Adrenal gland (tissue), 12 donors: ENCODE measurements around the gene RXFP4. TPM values are rescaled to one million over a fixed set of nuclear protein-coding genes. Genes with fewer than 3 reads are reported as not detected.
A peak's percentile ranks its signal among the peaks of the same experiment; 100 is the strongest.

Source experiments
- DNase-seq, 7 donors: peaks; one replicate each; pipeline ENCODE4 v3.0.0-alpha.2; 2019 to 2020
- H3K27ac ChIP-seq, 5 donors: fragments of 200-600 bp; sonication (generic) in 4 of 5; 1 replicate in 3 of 5; 2 replicates in 2 of 5; pipeline versions ENCODE4 v1.5.1 to v1.8.0; 2016 to 2020; ENCODE audit warnings: mild to moderate bottlenecking in 1 of 5
- H3K27me3 ChIP-seq: fragments of 200-600 bp; 2 replicates; pipeline ENCODE4 v1.8.0; 2021
- H3K36me3 ChIP-seq, 2 donors: fragments of 200-600 bp; replicated peaks in 1 of 2; 1 replicate in 1 of 2; 2 replicates in 1 of 2; pipeline versions ENCODE4 v1.5.1 to v1.8.0; 2018 to 2022
- H3K4me1 ChIP-seq, 2 donors: fragments of 200-600 bp; replicated peaks in 1 of 2; 1 replicate in 1 of 2; 2 replicates in 1 of 2; pipeline versions ENCODE4 v1.5.1 to v1.8.0; 2018 to 2021
- H3K4me3 ChIP-seq, 4 donors: fragments of 200-600 bp; sonication (generic) in 3 of 4; one replicate each; pipeline ENCODE4 v1.5.1; 2016 to 2018
- H3K9me3 ChIP-seq, 3 donors: fragments of 200-600 bp; sonication (generic) in 1 of 3; replicated peaks in 1 of 3; 1 replicate in 2 of 3; 2 replicates in 1 of 3; pipeline versions ENCODE4 v1.5.1 to v1.8.0; 2016 to 2021
- POLR2A ChIP-seq, 2 donors: fragments of 450-650 bp; IDR thresholded peaks; one replicate each; pipeline ENCODE4 v1.6.1; 2017; ENCODE audit warnings: antibody characterized with exemption in 2 of 2, mild to moderate bottlenecking in 2 of 2, moderate library complexity in 1 of 2
- WGBS, 4 donors: extraction: QIAGEN DNeasy Blood & Tissue Kit in 2 of 4; methylation state at CpG; one replicate each; pipeline versions ENCODE4 v1.1.5 to v1.1.7; 2013 to 2017; 5-methylcytosine and 5-hydroxymethylcytosine counted together
- intact Hi-C, 2 donors: fragments of 100-400 bp; cut with DNase I; formaldehyde crosslinking; loops; one replicate each; pipeline versions ENCODE4 v1.14.1 to v1.15.0; 2022 to 2023
- polyA plus RNA-seq, 3 donors: library from polyadenylated mRNA; stranded (reverse); fragments of 200-250 nt in 2 of 3; fragments of 350-450 nt in 1 of 3; fragmentation: Illumina TruSeq in 1 of 3; extraction: RNeasy Lipid Tissue Mini Kit (QIAGEN cat#74804) in 1 of 3; gene quantifications; one replicate each; pipeline ENCODE4 v1.2.3, GENCODE V29; 2013 to 2014
- total RNA-seq, 9 donors: library from RNA; depleted of rRNA in 4 of 9; stranded (reverse); fragments of >200 nt in 4 of 9; fragments of 120-200 nt in 1 of 9; fragmentation: NEBNext Ultra II Directional in 1 of 9; extraction: Animal tissue kit (Norgen Biotek cat#: 25700) in 1 of 9; gene quantifications; one replicate each; pipeline versions ENCODE4 v1.1.0 to v1.2.4, GENCODE V29; 2013 to 2023
- TF ChIP-seq, protein P1 (sequence below), 6 experiments: fragments of 450-650 bp in 4 of 6; fragments of 200-600 bp in 2 of 6; sonication (generic) in 1 of 6; IDR thresholded peaks; 1 replicate in 5 of 6; 2 replicates in 1 of 6; pipeline versions ENCODE4 v1.5.1 to v1.8.0; 2016 to 2021; ENCODE audit warnings: antibody characterized with exemption in 6 of 6, mild to moderate bottlenecking in 2 of 6, moderate library complexity in 1 of 6
- donor health status: healthy with polysubstance abuse.
- donor health status: Bipolar disorder and iron deficiency.
- donor health status: DM: yes; HTN: yes; CAD: no.
- donor health status: DM: no; HTN: no; CAD: no.
- donor health status: DM: no; HTN: no; CAD: no.
- donor health status: DM: yes; HTN: yes; CAD: no.

RXFP4 gene
- total and polyA plus RNA-seq, 12 donors: not detected

GRCh38 chr1:155904261-155904660 is 37.2 kb upstream of the RXFP4 start:
- WGBS, 4 donors: 92 to 94% (median 94%) methylated on average over 12 of the region's 12 CpGs
- no peak for TF ChIP-seq POLR2A (IDR thresholded peaks at IDR 0.05)
- TF ChIP-seq, protein P1, sequence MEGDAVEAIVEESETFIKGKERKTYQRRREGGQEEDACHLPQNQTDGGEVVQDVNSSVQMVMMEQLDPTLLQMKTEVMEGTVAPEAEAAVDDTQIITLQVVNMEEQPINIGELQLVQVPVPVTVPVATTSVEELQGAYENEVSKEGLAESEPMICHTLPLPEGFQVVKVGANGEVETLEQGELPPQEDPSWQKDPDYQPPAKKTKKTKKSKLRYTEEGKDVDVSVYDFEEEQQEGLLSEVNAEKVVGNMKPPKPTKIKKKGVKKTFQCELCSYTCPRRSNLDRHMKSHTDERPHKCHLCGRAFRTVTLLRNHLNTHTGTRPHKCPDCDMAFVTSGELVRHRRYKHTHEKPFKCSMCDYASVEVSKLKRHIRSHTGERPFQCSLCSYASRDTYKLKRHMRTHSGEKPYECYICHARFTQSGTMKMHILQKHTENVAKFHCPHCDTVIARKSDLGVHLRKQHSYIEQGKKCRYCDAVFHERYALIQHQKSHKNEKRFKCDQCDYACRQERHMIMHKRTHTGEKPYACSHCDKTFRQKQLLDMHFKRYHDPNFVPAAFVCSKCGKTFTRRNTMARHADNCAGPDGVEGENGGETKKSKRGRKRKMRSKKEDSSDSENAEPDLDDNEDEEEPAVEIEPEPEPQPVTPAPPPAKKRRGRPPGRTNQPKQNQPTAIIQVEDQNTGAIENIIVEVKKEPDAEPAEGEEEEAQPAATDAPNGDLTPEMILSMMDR (IDR thresholded peaks at IDR 0.05): no peak
- DNase-seq: no peak
- Histone ChIP-seq H3K36me3 (peaks cover 0 to 98% of the 10 kb centered on the region in 2 donors), H3K27me3 (no peaks in the 10 kb centered on the region), H3K9me3 (no peaks in the 10 kb centered on the region), H3K27ac (no peak overlapping the region), H3K4me3 (no peak overlapping the region), H3K4me1 (peaks cover 4 to 8% of the 10 kb centered on the region in 2 donors)
- intact Hi-C loops: no loop called here

GRCh38 chr1:155909894-155910293 is 31.5 kb upstream of the RXFP4 start:
- peak overlapping the region in 1 of 4 donors; percentile 68 for H3K4me3 ChIP-seq
- H3K4me1 ChIP-seq: peaks cover 6 to 11% of the 10 kb centered on the region in 2 donors
- peaks cover 0 to 71% of the 10 kb centered on the region in 2 donors for H3K36me3 ChIP-seq
- H3K27ac ChIP-seq: peak overlapping the region in 1 of 5 donors; percentile 89
- intact Hi-C loops: loop anchor here in 1 of 2 donors (10.0 kb wide), 1 partner anchor 65 kb away; no protein-coding TSS in a partner anchor
- WGBS, 4 donors: 64 to 76% (median 67%) methylated on average over 4 of the region's 4 CpGs
- TF ChIP-seq POLR2A (IDR thresholded peaks at IDR 0.05): no peak
- TF ChIP-seq, protein P1 (IDR thresholded peaks at IDR 0.05): no peak
- H3K9me3 ChIP-seq: no peaks in the 10 kb centered on the region
- peak in 2 of 7 donors; percentile 44 to 51 for DNase-seq
- no peaks in the 10 kb centered on the region for H3K27me3 ChIP-seq

DNA sequence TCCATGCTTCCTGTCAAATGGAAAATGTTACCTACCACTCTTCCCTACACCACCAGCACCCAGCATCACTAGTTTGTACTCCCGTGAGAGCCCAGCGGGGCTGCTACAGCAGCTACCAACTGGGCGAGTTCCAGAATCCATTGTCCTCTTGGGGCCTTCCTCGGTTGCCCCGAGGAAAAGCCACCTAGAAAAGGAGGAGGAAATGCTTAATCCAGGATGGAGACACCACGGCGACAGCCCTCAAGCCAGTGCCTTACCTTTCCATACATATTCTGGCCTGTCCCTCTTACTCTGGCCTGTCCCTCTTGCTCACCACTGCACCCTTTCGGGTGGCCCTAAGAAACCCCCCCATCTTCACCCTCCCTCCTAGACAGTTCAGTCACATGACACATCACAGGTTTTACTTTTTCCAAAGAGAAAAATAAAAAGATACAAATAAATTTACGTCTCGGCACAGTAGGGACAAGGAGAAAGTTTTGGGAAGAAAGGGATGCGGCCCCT is 30.8 kb upstream of the RXFP4 start:
- peak in 4 of 7 donors; percentile 27 to 39 (median 32) for DNase-seq
- Histone ChIP-seq H3K4me3 (peak overlapping the region; percentile 21 to 78 (median 62)), H3K27me3 (no peaks in the 10 kb centered on the region), H3K27ac (peak overlapping the region in 4 of 5 donors; percentile 73 to 90 (median 82)), H3K9me3 (no peaks in the 10 kb centered on the region), H3K36me3 (peaks cover 0 to 71% of the 10 kb centered on the region in 2 donors), H3K4me1 (peaks cover 6 to 11% of the 10 kb centered on the region in 2 donors)
- intact Hi-C loops: loop anchor here in 1 of 2 donors (10.0 kb wide), 1 partner anchor 66 kb away; no protein-coding TSS in a partner anchor
- 1 to 4% (median 1%) methylated on average over 11 of the region's 11 CpGs for WGBS, 4 donors
- no peak for TF ChIP-seq POLR2A (IDR thresholded peaks at IDR 0.05)
- TF ChIP-seq, protein P1 (IDR thresholded peaks at IDR 0.05): no peak

DNA sequence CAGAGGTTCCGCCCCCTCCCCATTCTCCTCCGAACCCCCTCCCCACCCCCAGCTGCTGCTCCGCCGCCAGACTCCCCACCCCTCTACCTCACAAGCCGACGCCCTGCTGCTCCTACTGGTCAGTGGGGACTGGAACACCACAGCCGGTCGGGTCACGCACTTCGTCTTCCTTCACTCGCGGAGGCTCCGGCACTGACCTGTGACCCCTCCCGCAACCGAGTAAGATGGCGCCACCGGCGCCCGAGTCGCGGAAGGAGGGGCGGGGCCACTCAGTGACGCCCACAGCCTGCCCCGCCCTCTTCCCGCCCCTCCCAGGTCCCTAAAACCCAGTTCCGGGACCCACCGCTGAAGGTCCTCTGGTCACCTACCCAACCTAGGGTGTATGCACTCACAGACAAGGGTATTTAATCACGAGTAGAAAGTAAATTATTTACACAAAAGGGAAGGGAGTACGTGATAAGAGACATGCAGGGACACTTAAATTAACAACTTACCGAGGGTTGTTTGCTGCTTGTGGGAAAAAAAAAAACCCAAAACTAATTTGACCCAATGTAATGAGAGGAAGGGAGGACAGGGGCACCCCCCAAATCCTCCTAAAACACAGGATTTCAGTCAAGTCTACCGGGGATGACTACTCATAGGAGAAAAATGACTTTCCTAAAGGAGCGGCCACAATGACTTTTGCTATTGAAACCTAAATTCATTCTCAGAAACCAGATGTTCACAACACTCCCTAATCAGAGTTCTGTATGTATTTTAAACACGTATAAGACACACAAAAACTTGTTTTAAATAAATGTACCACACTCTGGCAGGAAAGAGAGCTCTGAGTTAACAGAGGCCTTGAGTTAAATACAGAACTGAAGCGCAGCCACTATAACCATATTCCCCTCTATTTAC is 30.0 kb upstream of the RXFP4 start, which contains the start of gene RIT1:
Gene RIT1, minus strand, starts transcription at position 194 of the 900 bp plus-strand sequence. CDS start 588 bp downstream, outside the sequence.
- intact Hi-C loops: loop anchor here in 1 of 2 donors (10.0 kb wide), 1 partner anchor 67 kb away; no protein-coding TSS in a partner anchor
- H3K27me3 ChIP-seq: no peaks in the 10 kb centered on the region
- peak within 1 kb of the TSS; percentile 21 to 78 (median 62) for H3K4me3 ChIP-seq
- no peaks in the 10 kb centered on the region for H3K9me3 ChIP-seq
- peaks cover 6 to 11% of the 10 kb centered on the region in 2 donors for H3K4me1 ChIP-seq
- 6 to 20% (median 7%) methylated on average over 10 to 34 of the region's 34 CpGs for WGBS, 4 donors
- peak within 1 kb of the TSS in 4 of 5 donors; percentile 73 to 90 (median 82) for H3K27ac ChIP-seq
- TF ChIP-seq POLR2A (IDR thresholded peaks at IDR 0.05): peak; percentile 23 to 42
- TF ChIP-seq, protein P1 (IDR thresholded peaks at IDR 0.05): peak in 4 of 6 experiments; percentile 18 to 38 (median 26)
- H3K36me3 ChIP-seq: peaks cover 0 to 71% of the 10 kb centered on the region in 2 donors
- DNase-seq: peak; percentile 85 to 92 (median 88)
